Myocyte (in vitro differentiated cells): ENCODE measurements around the gene CHCHD6. TPM values are rescaled to one million over a fixed set of nuclear protein-coding genes. Genes with fewer than 3 reads are reported as not detected.

Experiments
- DNase-seq: peaks from one replicate; pipeline ENCODE4 v3.0.0-alpha.2; 2012; ENCODE audit warnings: low read depth
- total RNA-seq: library from RNA; depleted of rRNA; stranded (reverse); fragments of >200 nt; gene quantifications from 2 replicates; pipeline ENCODE4 v1.2.3, GENCODE V29; 2014

CHCHD6 gene
- total RNA-seq, 1 donor from 2014 or later: 11.8 TPM

- DNase-seq: no peak
Observed at GRCh38 chr3:127003175-127003555, 299.1 kb downstream of the CHCHD6 start.

GRCh38 chr3:127003601-127004280, 299.7 kb downstream of the CHCHD6 start:
- DNase-seq: peak; percentile 95

- DNase-seq: peak; percentile 29
Observed at GRCh38 chr3:127004641-127005397, 300.8 kb downstream of the CHCHD6 start.

GRCh38 chr3:127005864-127006500, 301.9 kb downstream of the CHCHD6 start:
- peak; percentile 28 for DNase-seq

GRCh38 chr3:127006781-127007436, 302.9 kb downstream of the CHCHD6 start:
- peak; percentile 59 for DNase-seq

- no peak for DNase-seq
Observed at GRCh38 chr3:127008236-127008635, 304.2 kb downstream of the CHCHD6 start.

GRCh38 chr3:127009531-127009930, 305.5 kb downstream of the CHCHD6 start:
- DNase-seq: no peak

Other genes starting within 250 kb of the CHCHD6 start
- 41.5 and 45.9 TPM in 2 replicates for gene ZXDC, start 228.3 kb upstream of the CHCHD6 start, total RNA-seq
- not detected in 2 replicates for gene UROC1, start 186.5 kb upstream of the CHCHD6 start, total RNA-seq
- 0.21 TPM in 1 of 2 replicates, not detected in the other for gene CHST13, start 180.1 kb upstream of the CHCHD6 start, total RNA-seq
- gene C3orf22, start 145.3 kb upstream of the CHCHD6 start, total RNA-seq: not detected in 2 replicates
- gene TXNRD3, start 49.1 kb upstream of the CHCHD6 start, total RNA-seq: 9.8 and 12.9 TPM in 2 replicates